GM23338 (cell line): ENCODE measurements around the gene P2RY12.

Experiments
- EZH2 ChIP-seq: fragments of 200-600 bp; sonication (generic); IDR thresholded peaks from one replicate; pipeline ENCODE4 v1.8.0; 2017; ENCODE audit warnings: antibody characterized with exemption, mild to moderate bottlenecking, low read depth; ENCODE audit not compliant: unreplicated experiment
- POLR2AphosphoS5 ChIP-seq: IDR thresholded peaks from 2 replicates; pipeline ENCODE4 v1.6.1; 2016; ENCODE audit warnings: antibody characterized with exemption, low read depth

- no peak for TF ChIP-seq EZH2
- no peak for TF ChIP-seq POLR2AphosphoS5
Observed at GRCh38 chr3:151377768-151378385, 6.7 kb downstream of the P2RY12 start.
